ENCODE data around the gene BTNL3.

DNA sequence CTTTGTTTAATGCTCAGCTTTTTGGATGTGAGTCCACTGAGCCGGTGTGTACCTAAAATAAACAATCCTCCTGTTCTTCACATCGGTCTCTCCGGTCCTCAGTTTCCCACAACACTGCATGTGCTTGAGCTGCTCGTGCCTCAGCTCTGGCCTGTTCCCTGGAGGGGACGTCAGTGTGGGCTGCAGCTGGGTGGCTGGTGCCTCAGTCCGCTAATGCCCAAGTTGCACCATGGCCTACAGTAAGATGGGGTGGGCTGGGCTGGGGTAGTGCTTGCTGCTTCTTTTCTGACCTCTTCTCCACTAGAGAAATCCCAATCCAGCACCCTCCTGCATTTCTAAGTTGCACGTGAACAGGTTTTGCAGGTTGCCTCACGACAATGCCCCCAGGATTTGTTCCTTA is 50.8 kb downstream of the BTNL3 start:
- TF ChIP-seq, protein P1, sequence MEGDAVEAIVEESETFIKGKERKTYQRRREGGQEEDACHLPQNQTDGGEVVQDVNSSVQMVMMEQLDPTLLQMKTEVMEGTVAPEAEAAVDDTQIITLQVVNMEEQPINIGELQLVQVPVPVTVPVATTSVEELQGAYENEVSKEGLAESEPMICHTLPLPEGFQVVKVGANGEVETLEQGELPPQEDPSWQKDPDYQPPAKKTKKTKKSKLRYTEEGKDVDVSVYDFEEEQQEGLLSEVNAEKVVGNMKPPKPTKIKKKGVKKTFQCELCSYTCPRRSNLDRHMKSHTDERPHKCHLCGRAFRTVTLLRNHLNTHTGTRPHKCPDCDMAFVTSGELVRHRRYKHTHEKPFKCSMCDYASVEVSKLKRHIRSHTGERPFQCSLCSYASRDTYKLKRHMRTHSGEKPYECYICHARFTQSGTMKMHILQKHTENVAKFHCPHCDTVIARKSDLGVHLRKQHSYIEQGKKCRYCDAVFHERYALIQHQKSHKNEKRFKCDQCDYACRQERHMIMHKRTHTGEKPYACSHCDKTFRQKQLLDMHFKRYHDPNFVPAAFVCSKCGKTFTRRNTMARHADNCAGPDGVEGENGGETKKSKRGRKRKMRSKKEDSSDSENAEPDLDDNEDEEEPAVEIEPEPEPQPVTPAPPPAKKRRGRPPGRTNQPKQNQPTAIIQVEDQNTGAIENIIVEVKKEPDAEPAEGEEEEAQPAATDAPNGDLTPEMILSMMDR (IDR thresholded peaks at IDR 0.05; ENCODE audit: low read depth, low read length, poor library complexity, severe bottlenecking) = no peak
- TF ChIP-seq EZH2phosphoT487 (IDR thresholded peaks at IDR 0.05; ENCODE audit: borderline replicate concordance, low read length) = no peak

All from DOHH2 (cell line).